GM23248 (cell line): Measurements from ENCODE around the gene PRDM12. TPM values are rescaled to one million over a fixed set of nuclear protein-coding genes. Genes with fewer than 3 reads are reported as not detected.

ENCODE experiments used
- DNase-seq: peaks from one replicate; pipeline ENCODE4 v3.0.0-alpha.2; 2015
- H2AFZ ChIP-seq: fragments of 200-600 bp; sonication (generic); 2 replicates; pipeline ENCODE4 v1.6.1; 2016; ENCODE audit warnings: antibody characterized with exemption
- H3F3A ChIP-seq: fragments of 200-600 bp; sonication (generic); 2 replicates; pipeline ENCODE4 v1.6.1; 2016; ENCODE audit warnings: mild to moderate bottlenecking, antibody characterized with exemption, mixed run types; ENCODE audit not compliant: insufficient read depth
- H3K27ac ChIP-seq: fragments of 200-600 bp; sonication (generic); 2 replicates; pipeline ENCODE4 v1.5.1; 2016; ENCODE audit warnings: mild to moderate bottlenecking
- H3K27me3 ChIP-seq: fragments of 200-600 bp; sonication (generic); replicated peaks from 2 replicates; pipeline ENCODE4 v1.6.1; 2016; ENCODE audit warnings: mild to moderate bottlenecking; ENCODE audit not compliant: insufficient read depth
- H3K36me3 ChIP-seq: fragments of 200-600 bp; sonication (generic); 2 replicates; pipeline ENCODE4 v1.6.1; 2016; ENCODE audit warnings: low read depth, mild to moderate bottlenecking
- H3K4me1 ChIP-seq: fragments of 200-600 bp; sonication (generic); 2 replicates; pipeline ENCODE4 v1.6.1; 2016; ENCODE audit warnings: mild to moderate bottlenecking; ENCODE audit not compliant: insufficient read depth
- H3K4me2 ChIP-seq: fragments of 200-600 bp; sonication (generic); one replicate; pipeline ENCODE4 v1.6.1; 2016; ENCODE audit warnings: mild to moderate bottlenecking; ENCODE audit not compliant: unreplicated experiment
- H3K4me3 ChIP-seq: fragments of 200-600 bp; sonication (generic); 2 replicates; pipeline ENCODE4 v1.5.1; 2016; ENCODE audit warnings: mild to moderate bottlenecking
- H3K79me2 ChIP-seq: fragments of 200-600 bp; sonication (generic); 2 replicates; pipeline ENCODE4 v1.6.1; 2016; ENCODE audit warnings: mild to moderate bottlenecking; ENCODE audit not compliant: insufficient read depth
- H3K9ac ChIP-seq: fragments of 200-600 bp; sonication (generic); 2 replicates; pipeline ENCODE4 v1.6.1; 2016; ENCODE audit warnings: mild to moderate bottlenecking
- H3K9me2 ChIP-seq: fragments of 200-600 bp; sonication (generic); 2 replicates; pipeline ENCODE4 v1.6.1; 2016; ENCODE audit warnings: mixed run types, mild to moderate bottlenecking, moderate library complexity; ENCODE audit not compliant: insufficient read depth
- H3K9me3 ChIP-seq: fragments of 200-600 bp; sonication (generic); one replicate; pipeline ENCODE4 v1.6.1; 2017; ENCODE audit warnings: low read depth
- H4K20me1 ChIP-seq: fragments of 200-600 bp; sonication (generic); 2 replicates; pipeline ENCODE4 v1.6.0; 2016; ENCODE audit not compliant: insufficient read depth
- EZH2 ChIP-seq: fragments of 200-600 bp; sonication (generic); IDR thresholded peaks from 2 replicates; pipeline ENCODE4 v1.6.1; 2018; ENCODE audit warnings: antibody characterized with exemption, mild to moderate bottlenecking; ENCODE audit not compliant: insufficient read depth, poor library complexity, severe bottlenecking
- EZH2phosphoT487 ChIP-seq: fragments of 200-600 bp; sonication (generic); IDR thresholded peaks from 2 replicates; pipeline ENCODE4 v1.6.1; 2018; ENCODE audit warnings: antibody characterized with exemption, moderate library complexity, mild to moderate bottlenecking, low read depth; ENCODE audit not compliant: insufficient read depth
- WGBS, 2 experiments: methylation state at CpG; one replicate each; pipeline ENCODE4 v1.1.6; 2015 to 2017; ENCODE audit warnings: low lambda C conversion rate in 2 of 2, low coverage in 1 of 2; ENCODE audit errors: missing lambda C conversion rate in 2 of 2; 5-methylcytosine and 5-hydroxymethylcytosine counted together
- in situ Hi-C: fragments of 300-500 bp; cut with MboI; formaldehyde crosslinking; loops from 2 replicates; pipeline ENCODE4 v1.15.0; 2020
- polyA plus RNA-seq: library from polyadenylated mRNA; unstranded; fragments of >200 nt; fragmentation: Nextera tagmentation; extraction: Ambion mirVana; gene quantifications from 2 replicates; pipeline ENCODE4 v1.2.1, GENCODE V29; 2016
- total RNA-seq: library from RNA; depleted of rRNA; stranded (reverse); fragments of >200 nt; shearing (Covaris generic); gene quantifications from 2 replicates; pipeline ENCODE4 v1.2.3, GENCODE V29; 2014

Gene PRDM12
- total and polyA plus RNA-seq, 2 experiments from 2014 or later, result not detected

DNA sequence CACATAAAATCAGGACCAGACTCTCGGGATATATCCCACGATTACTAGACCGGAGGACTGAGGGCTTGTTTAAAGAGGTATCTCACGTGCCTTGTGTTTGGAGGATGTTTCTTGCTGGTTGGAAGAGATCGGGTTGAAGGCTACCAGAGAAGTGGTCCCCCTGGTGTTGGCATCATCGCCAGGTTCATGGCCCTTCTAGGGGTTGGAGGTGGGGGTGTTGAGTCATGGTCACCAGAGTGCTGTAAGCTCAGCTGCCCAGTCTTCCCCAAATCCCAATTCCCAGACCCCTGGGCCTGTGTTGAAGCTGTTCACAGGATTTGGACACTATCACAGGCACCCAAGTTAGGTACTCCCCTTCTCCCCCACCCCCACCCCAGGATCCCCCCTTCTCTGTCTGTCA is 29.1 kb upstream of the PRDM12 start:
- Histone ChIP-seq H3K4me3 (no peak overlapping the region), H3K4me2 (no peak overlapping the region), H3K9me3 (no peaks in the 10 kb centered on the region), H3K27ac (no peak overlapping the region), H2AFZ (no peak overlapping the region), H3K36me3 (peaks cover 8% of the 10 kb centered on the region), H3K79me2 (no peaks in the 10 kb centered on the region), H3K9me2 (no peaks in the 10 kb centered on the region), H4K20me1 (no peaks in the 10 kb centered on the region), H3K4me1 (no peaks in the 10 kb centered on the region), H3K9ac (no peak overlapping the region), H3F3A (no peaks in the 10 kb centered on the region), H3K27me3 (no peaks in the 10 kb centered on the region)
- WGBS, 2 experiments, result 93 to 98% methylated on average over 6 of the region's 6 CpGs
- TF ChIP-seq EZH2, result no peak
- no peak for TF ChIP-seq EZH2phosphoT487
- in situ Hi-C loops, result no loop called here
- no peak for DNase-seq

DNA sequence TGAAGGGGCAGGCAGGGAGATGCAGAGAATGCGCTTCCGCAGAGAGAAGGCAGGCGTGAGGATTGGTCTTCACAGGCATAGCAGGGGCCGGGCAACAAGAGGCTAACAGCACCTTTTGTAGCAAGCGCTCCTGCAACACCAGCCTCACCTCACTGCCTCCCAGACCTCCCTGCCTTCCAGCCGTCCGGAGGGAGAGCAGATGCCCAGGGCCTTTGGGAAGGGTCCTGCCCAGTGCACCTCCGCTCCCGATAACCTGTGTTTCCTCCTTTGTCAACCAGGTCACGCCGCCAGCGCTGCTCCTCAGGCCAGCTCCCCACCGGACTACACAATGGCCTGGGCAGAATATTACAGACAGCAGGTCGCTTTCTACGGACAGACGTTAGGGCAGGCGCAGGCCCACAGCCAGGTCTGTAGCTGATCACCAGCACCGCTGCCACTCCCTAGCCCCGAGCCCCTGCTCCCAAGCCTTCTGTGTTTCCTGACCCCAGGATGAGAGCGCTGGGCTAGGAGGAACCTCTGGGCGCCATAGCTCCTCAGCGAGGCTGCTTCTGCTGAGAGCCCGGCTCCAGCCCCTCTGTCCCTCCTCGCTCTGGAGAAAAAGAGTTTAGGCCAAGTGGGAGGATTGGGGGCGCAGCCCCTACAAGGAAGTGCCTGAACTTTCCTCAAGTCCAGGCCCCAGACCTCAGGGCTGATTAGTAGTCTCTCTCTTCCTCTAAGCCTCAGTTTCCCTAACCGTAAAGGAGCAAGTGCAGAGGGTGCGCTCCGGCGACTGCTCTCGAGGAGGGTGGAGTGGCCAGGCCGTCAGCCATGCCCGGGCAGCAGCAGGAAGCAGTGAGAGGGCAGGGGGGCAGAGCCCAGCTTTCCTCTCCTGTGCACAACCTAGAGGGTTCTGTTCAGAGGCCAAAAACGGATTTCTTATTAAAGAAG is 28.4 kb upstream of the PRDM12 start:
- H3K36me3 ChIP-seq, result peaks cover 8% of the 10 kb centered on the region
- H3K4me3 ChIP-seq, result no peak overlapping the region
- 92 to 95% methylated on average over 33 of the region's 33 CpGs for WGBS, 2 experiments
- no peak overlapping the region for H2AFZ ChIP-seq
- no peaks in the 10 kb centered on the region for H3K27me3 ChIP-seq
- in situ Hi-C loops, result no loop called here
- no peaks in the 10 kb centered on the region for H3K79me2 ChIP-seq
- H3F3A ChIP-seq, result no peaks in the 10 kb centered on the region
- no peak overlapping the region for H3K27ac ChIP-seq
- H3K9ac ChIP-seq, result no peak overlapping the region
- H3K9me2 ChIP-seq, result no peaks in the 10 kb centered on the region
- no peaks in the 10 kb centered on the region for H3K9me3 ChIP-seq
- H3K4me1 ChIP-seq, result no peaks in the 10 kb centered on the region
- TF ChIP-seq EZH2, result no peak
- no peak for TF ChIP-seq EZH2phosphoT487
- H3K4me2 ChIP-seq, result no peak overlapping the region
- H4K20me1 ChIP-seq, result no peaks in the 10 kb centered on the region
- no peak for DNase-seq

DNA sequence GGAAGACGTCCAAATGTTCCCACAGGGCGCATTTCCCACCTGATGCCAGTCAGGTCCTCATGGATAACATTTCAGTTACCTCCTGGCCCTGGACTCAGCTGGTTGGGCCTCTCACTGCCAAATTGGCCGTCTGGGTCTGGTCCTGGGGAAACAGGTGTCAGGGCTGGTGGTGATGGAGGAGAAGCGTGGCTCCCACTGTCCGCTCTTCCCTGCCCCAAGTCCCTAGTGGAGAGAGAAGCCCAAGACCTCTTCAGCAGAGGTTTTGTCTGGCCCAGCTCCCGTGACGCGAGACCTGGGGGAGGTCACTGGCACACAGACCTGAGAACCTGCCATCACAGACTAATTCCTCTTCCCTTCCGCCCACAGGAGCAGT is 27.8 kb upstream of the PRDM12 start:
- no peak overlapping the region for H2AFZ ChIP-seq
- H3K4me3 ChIP-seq, result no peak overlapping the region
- H3K79me2 ChIP-seq, result no peaks in the 10 kb centered on the region
- H3K4me2 ChIP-seq, result no peak overlapping the region
- in situ Hi-C loops, result no loop called here
- 91 to 92% methylated on average over 9 of the region's 9 CpGs for WGBS, 2 experiments
- no peaks in the 10 kb centered on the region for H3F3A ChIP-seq
- H3K4me1 ChIP-seq, result no peaks in the 10 kb centered on the region
- H3K9ac ChIP-seq, result no peak overlapping the region
- no peaks in the 10 kb centered on the region for H4K20me1 ChIP-seq
- H3K9me3 ChIP-seq, result no peaks in the 10 kb centered on the region
- no peak for DNase-seq
- no peaks in the 10 kb centered on the region for H3K27me3 ChIP-seq
- no peak for TF ChIP-seq EZH2
- TF ChIP-seq EZH2phosphoT487, result no peak
- no peaks in the 10 kb centered on the region for H3K9me2 ChIP-seq
- H3K27ac ChIP-seq, result no peak overlapping the region
- peaks cover 8% of the 10 kb centered on the region for H3K36me3 ChIP-seq

DNA sequence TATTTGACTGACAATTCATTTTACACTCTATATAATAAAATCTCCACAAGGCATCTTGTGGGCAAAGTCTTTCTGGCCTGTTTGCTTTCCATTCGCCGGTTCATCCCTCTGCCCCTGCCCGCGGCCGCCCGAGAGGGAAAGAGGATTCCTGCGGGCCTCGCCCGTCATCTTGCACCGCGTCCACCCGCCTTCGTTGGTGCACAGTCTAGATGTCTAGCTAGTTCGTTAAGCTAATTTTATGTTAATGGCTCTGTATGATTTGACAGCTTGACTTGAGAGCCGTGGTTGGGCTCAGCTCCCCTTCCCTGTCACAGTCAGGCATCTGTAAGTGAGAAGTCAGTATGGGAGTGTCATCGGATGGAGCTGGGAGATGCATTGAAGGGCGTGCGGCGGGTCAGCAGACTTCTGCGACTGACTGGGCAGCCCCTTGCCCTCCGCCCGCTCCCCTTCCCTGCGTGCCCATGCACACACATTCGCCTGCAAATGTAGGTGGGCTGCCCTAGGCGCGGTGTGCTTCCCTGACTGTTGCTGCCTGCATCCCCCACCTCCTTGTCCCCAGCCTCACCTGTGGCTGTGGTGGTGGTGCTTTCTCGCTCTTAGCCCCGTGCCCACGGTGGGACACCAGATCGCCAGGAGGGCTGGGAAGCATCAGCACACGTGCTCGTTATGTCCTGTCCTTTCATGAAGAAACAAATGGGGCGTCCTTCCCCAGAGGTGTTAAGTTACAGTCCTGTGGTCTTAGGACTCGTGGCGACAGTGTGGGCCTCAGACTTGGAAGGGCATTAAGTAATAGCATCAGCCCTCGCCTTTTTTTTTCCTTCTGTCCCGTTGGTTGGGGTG is 25.9 kb upstream of the PRDM12 start:
- peaks cover 8% of the 10 kb centered on the region for H3K36me3 ChIP-seq

More for the DNA sequence above, 25.9 kb upstream of the PRDM12 start:
- no peaks in the 10 kb centered on the region for H3K9me2 ChIP-seq
- H3K9ac ChIP-seq, result no peak overlapping the region
- H3F3A ChIP-seq, result no peaks in the 10 kb centered on the region
- no peaks in the 10 kb centered on the region for H3K27me3 ChIP-seq
- no peak overlapping the region for H3K4me2 ChIP-seq
- H3K4me1 ChIP-seq, result no peaks in the 10 kb centered on the region
- in situ Hi-C loops, result no loop called here
- no peak overlapping the region for H3K4me3 ChIP-seq
- no peak for DNase-seq
- no peaks in the 10 kb centered on the region for H3K9me3 ChIP-seq
- H3K27ac ChIP-seq, result no peak overlapping the region
- no peak for TF ChIP-seq EZH2
- TF ChIP-seq EZH2phosphoT487, result no peak
- H4K20me1 ChIP-seq, result no peaks in the 10 kb centered on the region
- H3K79me2 ChIP-seq, result no peaks in the 10 kb centered on the region
- WGBS, 2 experiments, result 85 to 87% methylated on average over 32 to 37 of the region's 37 CpGs
- no peak overlapping the region for H2AFZ ChIP-seq
